ENCODE measurements around the gene IFNAR2. TPM values are rescaled to one million over a fixed set of nuclear protein-coding genes. Genes with fewer than 3 reads are reported as not detected.
"Not testable (repeated sequence)": the region's sequence is repeated elsewhere in the genome, so short reads cannot be mapped to it uniquely, and the experiment has no call there.

The IFNAR2 gene
- total RNA-seq, 1 experiment from 2014 or later = 8.0 TPM

DNA sequence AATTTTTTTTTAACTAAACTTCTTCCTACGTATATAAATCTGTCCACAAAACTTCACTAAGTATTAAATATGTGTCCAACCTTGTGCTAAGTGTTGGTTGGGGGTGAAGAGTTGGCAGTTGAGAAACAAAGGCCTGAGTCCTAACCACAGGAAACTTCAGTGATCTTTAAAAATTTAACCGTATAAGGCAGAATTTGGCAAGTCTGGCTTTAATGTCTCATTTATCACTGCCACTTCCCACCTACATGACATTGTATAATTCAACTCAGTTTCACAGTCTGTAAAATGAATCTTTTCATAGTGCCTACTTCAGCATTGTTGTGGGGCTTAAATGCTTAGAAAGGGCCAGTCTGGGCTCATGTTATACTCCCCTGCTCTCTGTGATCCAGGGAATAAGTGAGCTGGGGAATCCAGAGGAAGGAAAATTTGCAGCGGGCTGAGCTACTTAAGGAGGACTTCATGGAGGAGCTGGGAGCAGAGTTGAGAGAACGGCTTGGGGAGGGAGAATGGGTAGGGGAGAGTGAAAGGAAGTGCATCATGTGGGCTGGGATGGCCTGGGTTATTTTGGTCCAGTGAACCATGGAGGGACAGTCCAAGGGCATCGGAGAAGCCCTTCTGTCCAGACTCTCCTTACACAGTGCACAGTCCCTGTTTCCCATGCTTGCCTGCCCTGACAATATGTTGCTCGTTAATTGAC is 14.5 kb downstream of the IFNAR2 start:
- no peak for DNase-seq (ENCODE audit: low read depth)

- no peak for DNase-seq (ENCODE audit: low read depth)
Observed at GRCh38 chr21:33244779-33245105, 15.0 kb downstream of the IFNAR2 start.

DNA sequence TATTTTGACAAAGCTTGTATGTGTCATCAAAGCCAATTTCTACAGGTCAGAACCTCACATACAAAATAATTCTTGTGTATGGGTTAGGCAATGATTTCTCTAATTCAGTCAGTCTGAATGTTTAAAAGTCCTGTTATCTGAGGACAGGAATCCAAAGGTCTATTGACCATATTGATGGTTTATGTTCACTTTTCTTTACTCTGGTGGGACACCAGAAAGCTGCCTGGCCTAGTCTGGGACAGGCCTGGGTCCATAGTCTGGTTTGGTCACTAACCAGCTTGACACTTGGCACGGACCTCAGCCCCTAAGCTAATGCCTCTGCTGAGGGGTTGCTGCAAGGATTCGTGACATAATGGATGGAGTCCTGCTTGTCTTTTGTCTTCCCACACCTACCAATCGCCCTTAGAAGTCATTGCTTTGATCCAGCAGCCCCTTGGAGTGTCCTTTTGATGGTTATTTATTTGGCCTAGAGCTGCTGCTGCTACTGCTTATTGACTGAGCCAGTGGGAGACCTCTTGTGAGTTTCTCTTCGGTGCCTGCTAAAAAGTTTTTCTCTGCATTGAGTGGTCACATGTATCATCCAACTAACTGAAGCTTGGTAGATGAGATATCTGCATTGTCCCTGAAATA is 15.7 kb downstream of the IFNAR2 start:
- no peak for DNase-seq (ENCODE audit: low read depth)

DNA sequence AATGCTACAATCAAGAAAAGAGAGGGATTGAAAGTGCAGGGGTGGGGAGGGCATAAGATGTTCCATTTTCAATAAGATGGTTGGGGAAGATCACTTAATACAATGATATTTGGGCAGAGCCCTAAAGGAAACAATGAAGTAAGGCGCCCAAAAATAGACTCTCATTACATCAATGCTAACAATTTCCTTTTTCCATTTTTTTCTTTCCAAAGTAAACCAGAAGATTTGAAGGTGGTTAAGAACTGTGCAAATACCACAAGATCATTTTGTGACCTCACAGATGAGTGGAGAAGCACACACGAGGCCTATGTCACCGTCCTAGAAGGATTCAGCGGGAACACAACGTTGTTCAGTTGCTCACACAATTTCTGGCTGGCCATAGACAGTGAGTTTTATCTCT is 16.8 kb downstream of the IFNAR2 start:
- no peak for DNase-seq (ENCODE audit: low read depth)

GRCh38 chr21:33246963-33247362 is 17.2 kb downstream of the IFNAR2 start:
- no peak for DNase-seq (ENCODE audit: low read depth)

- no peak for DNase-seq (ENCODE audit: low read depth)
Observed at GRCh38 chr21:33247599-33247998, 17.9 kb downstream of the IFNAR2 start.

- DNase-seq (ENCODE audit: low read depth) = no peak
Observed at GRCh38 chr21:33249331-33250002, 19.7 kb downstream of the IFNAR2 start.

DNA sequence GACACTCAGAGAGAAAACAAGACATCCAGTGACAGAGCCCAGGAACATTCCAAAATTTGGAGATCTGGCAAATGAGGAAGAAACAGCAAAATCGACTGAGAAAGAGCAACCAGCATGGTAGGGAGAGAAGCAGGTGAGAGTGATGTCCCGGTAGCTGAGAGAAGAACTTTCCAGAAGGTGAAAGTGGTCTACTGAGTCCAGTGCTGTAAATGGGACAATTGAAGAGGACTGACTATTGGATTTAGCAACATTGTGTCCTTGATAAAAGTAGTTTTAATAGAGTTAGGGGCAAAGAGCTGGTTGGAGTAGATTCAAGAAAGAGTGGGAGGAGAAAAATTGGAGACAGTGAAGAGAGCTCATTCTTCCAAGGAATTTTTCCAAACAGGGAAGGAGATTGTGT is 21.4 kb downstream of the IFNAR2 start:
- DNase-seq (ENCODE audit: low read depth) = no peak

DNA sequence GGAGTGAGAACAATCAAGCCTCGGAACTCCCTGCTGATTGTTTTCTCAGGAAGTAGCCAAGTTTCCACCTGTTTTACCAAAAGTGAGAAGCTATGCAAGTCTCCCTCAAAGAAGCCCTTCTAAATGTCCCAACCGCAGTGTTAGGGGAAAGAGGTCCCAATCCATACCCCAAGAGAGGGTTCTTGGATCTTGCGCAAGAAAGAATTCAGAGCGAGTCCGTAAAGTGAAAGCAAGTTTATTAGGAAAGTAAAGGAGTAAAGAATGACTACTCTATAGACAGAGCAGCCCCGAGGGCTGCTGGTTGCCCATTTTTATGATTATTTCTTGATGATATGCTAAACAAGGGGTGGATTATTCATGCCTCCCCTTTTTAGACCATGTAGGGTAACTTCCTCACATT is 23.6 kb downstream of the IFNAR2 start:
- not testable (repeated sequence) for DNase-seq (ENCODE audit: low read depth)

GRCh38 chr21:33254766-33255165 is 25.0 kb downstream of the IFNAR2 start:
- no peak for DNase-seq (ENCODE audit: low read depth)

DNA sequence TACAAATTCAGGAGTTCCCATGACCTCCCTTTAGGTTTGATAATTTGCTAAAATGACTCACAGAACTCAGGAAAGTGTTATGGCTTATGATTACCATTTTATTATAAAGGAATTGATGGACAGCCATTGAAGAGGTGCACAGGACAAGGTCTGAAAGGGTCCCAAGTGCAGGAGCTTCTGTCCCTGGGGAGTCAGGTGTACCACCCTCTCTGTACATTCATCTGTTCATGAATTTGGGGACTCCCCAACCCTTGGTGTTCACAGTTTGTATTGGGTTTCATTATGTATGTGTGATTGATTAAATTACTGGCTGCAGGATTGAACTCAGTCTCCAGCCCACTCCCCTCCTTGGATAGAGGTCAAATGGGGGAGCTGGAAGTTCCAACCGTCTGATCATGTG is 25.7 kb downstream of the IFNAR2 start:
- DNase-seq (ENCODE audit: low read depth) = no peak

- DNase-seq (ENCODE audit: low read depth) = no peak
Observed at GRCh38 chr21:33256019-33256418, 26.3 kb downstream of the IFNAR2 start.

- no peak for DNase-seq (ENCODE audit: low read depth)
Observed at GRCh38 chr21:33257094-33257803, 27.5 kb downstream of the IFNAR2 start.

GRCh38 chr21:33258475-33258874 is 28.7 kb downstream of the IFNAR2 start:
- DNase-seq (ENCODE audit: low read depth) = no peak

GRCh38 chr21:33259428-33259827 is 29.7 kb downstream of the IFNAR2 start:
- DNase-seq (ENCODE audit: low read depth) = no peak

- DNase-seq (ENCODE audit: low read depth) = no peak
Observed at GRCh38 chr21:33259995-33260394, 30.3 kb downstream of the IFNAR2 start.

- DNase-seq (ENCODE audit: low read depth) = peak; percentile 40
Observed at GRCh38 chr21:33261635-33262034, 31.9 kb downstream of the IFNAR2 start.

GRCh38 chr21:33262921-33263320 is 33.2 kb downstream of the IFNAR2 start:
- no peak for DNase-seq (ENCODE audit: low read depth)

DNA sequence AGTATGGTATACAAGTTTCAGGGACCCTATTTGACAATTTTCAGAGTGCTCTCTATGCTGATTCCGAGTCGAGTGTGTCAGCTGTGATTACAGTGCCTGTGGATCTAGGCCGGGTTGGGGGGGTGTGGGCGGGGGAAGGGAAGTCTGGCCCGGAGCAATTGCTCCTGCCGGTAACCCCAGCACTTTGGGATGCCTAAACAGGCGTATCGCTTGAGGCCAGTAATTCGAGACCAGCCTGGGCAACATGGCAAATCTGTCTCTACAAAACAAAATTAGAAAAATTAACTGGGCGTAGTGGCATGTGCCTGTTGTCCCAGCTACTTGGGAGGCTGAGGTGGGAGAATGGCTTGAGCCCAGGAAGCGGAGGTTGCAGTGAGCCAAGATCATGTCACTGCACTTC is 34.8 kb downstream of the IFNAR2 start:
- no peak for DNase-seq (ENCODE audit: low read depth)

GRCh38 chr21:33265664-33266049 is 35.9 kb downstream of the IFNAR2 start:
- peak; percentile 22 for DNase-seq (ENCODE audit: low read depth)

GRCh38 chr21:33266050-33266788 is 36.5 kb downstream of the IFNAR2 start, which contains the start of gene IL10RB:
IL10RB (plus strand) TSS chr21:33266367; CDS start chr21:33266466, 99 bp downstream.
- peak; percentile 73 for DNase-seq (ENCODE audit: low read depth)

- DNase-seq (ENCODE audit: low read depth) = peak; percentile 14
Observed at GRCh38 chr21:33266789-33267135, 37.0 kb downstream of the IFNAR2 start.

All from Daoy (cell line).